Endodermal cell (in vitro differentiated cells): ENCODE results near the gene RHEB. TPM values are rescaled to one million over a fixed set of nuclear protein-coding genes. Genes with fewer than 3 reads are reported as not detected.

ENCODE experiments used
- DNase-seq: peaks from one replicate; pipeline ENCODE4 v3.0.0-alpha.2; 2017
- H3K27ac ChIP-seq: 2 replicates; pipeline ENCODE4 v1.5.1; 2013; ENCODE audit warnings: mild to moderate bottlenecking, low read depth, low read length, moderate library complexity
- H3K27me3 ChIP-seq: 2 replicates; pipeline ENCODE4 v1.6.1; 2013; ENCODE audit warnings: mild to moderate bottlenecking, low read length, moderate library complexity; ENCODE audit not compliant: insufficient read depth, control insufficient read depth, poor library complexity, severe bottlenecking
- H3K36me3 ChIP-seq: 2 replicates; pipeline ENCODE4 v1.7.0; 2013; ENCODE audit warnings: mild to moderate bottlenecking, low read length, moderate library complexity; ENCODE audit not compliant: control insufficient read depth, insufficient read depth
- H3K4me1 ChIP-seq: one replicate; pipeline ENCODE4 v1.7.0; 2013; ENCODE audit warnings: low read length; ENCODE audit not compliant: control insufficient read depth, insufficient read depth
- H3K4me3 ChIP-seq: 2 replicates; pipeline ENCODE4 v1.5.1; 2013; ENCODE audit warnings: mild to moderate bottlenecking, low read length, moderate library complexity
- H3K9ac ChIP-seq: 2 replicates; pipeline ENCODE4 v1.6.1; 2013; ENCODE audit warnings: mild to moderate bottlenecking, low read length, moderate library complexity; ENCODE audit not compliant: poor library complexity, severe bottlenecking; ENCODE audit errors: extremely low read depth
- H3K9me3 ChIP-seq: 2 replicates; pipeline ENCODE4 v1.6.1; 2013; ENCODE audit warnings: mild to moderate bottlenecking, low read length, moderate library complexity; ENCODE audit not compliant: control insufficient read depth
- H3K27ac Mint-ChIP-seq: 2 replicates; pipeline ENCODE4 v1.8.0; 2020; ENCODE audit warnings: mixed read lengths
- H3K27me3 Mint-ChIP-seq: 2 replicates; pipeline ENCODE4 v1.8.0; 2021; ENCODE audit warnings: mild to moderate bottlenecking, mixed read lengths; ENCODE audit not compliant: insufficient read depth
- H3K36me3 Mint-ChIP-seq: 2 replicates; pipeline ENCODE4 v1.8.0; 2020; ENCODE audit warnings: low read depth, mixed read lengths
- H3K4me1 Mint-ChIP-seq: 2 replicates; pipeline ENCODE4 v1.8.0; 2020; ENCODE audit warnings: mixed read lengths
- H3K4me3 Mint-ChIP-seq: 2 replicates; pipeline ENCODE4 v1.8.0; 2020; ENCODE audit warnings: mild to moderate bottlenecking, moderate library complexity, mixed read lengths
- H3K9me3 Mint-ChIP-seq: 2 replicates; pipeline ENCODE4 v1.8.0; 2020; ENCODE audit warnings: mild to moderate bottlenecking, mixed read lengths
- WGBS, 2 experiments: methylation state at CpG; one replicate each; pipeline versions ENCODE4 v1.1.5 to v1.1.7; 2013; ENCODE audit warnings: missing lambda C conversion rate in 2 of 2, mixed read lengths in 1 of 2; ENCODE audit not compliant: insufficient coverage in 1 of 2, insufficient read length in 1 of 2; 5-methylcytosine and 5-hydroxymethylcytosine counted together
- total RNA-seq, 2 donors: library from RNA; stranded (reverse); fragmentation: NEBNext Ultra II Directional in 1 of 2; extraction: Animal tissue kit (Norgen Biotek cat#: 25700) in 1 of 2; gene quantifications; 2 replicates in 1 of 2; 3 replicates in 1 of 2; pipeline ENCODE4 v1.2.1, GENCODE V29; 2021
- TF ChIP-seq, protein P1 (sequence below): fragments of 200-600 bp; sonication (generic); conservative IDR thresholded peaks from 2 replicates; pipeline ENCODE4 v1.5.0; 2021; ENCODE audit warnings: antibody characterized with exemption, mild to moderate bottlenecking

Gene RHEB
- total RNA-seq, 2 donors from 2014 or later, result 108 to 113 TPM

- no peak overlapping the region for H3K4me3 Mint-ChIP-seq
- Histone ChIP-seq H3K27me3 (no peaks in the 10 kb centered on the region), H3K4me1 (no peaks in the 10 kb centered on the region), H3K36me3 (no peaks in the 10 kb centered on the region), H3K9ac (no peak overlapping the region), H3K9me3 (peaks cover 5% of the 10 kb centered on the region), H3K4me3 (no peak overlapping the region), H3K27ac (no peak overlapping the region)
- TF ChIP-seq, protein P1, sequence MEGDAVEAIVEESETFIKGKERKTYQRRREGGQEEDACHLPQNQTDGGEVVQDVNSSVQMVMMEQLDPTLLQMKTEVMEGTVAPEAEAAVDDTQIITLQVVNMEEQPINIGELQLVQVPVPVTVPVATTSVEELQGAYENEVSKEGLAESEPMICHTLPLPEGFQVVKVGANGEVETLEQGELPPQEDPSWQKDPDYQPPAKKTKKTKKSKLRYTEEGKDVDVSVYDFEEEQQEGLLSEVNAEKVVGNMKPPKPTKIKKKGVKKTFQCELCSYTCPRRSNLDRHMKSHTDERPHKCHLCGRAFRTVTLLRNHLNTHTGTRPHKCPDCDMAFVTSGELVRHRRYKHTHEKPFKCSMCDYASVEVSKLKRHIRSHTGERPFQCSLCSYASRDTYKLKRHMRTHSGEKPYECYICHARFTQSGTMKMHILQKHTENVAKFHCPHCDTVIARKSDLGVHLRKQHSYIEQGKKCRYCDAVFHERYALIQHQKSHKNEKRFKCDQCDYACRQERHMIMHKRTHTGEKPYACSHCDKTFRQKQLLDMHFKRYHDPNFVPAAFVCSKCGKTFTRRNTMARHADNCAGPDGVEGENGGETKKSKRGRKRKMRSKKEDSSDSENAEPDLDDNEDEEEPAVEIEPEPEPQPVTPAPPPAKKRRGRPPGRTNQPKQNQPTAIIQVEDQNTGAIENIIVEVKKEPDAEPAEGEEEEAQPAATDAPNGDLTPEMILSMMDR, result no peak
- no peaks in the 10 kb centered on the region for H3K9me3 Mint-ChIP-seq
- 94 to 95% methylated on average over 7 of the region's 7 CpGs for WGBS, 2 experiments
- no peak overlapping the region for H3K27ac Mint-ChIP-seq
- no peak for DNase-seq
- no peaks in the 10 kb centered on the region for H3K4me1 Mint-ChIP-seq
- H3K27me3 Mint-ChIP-seq, result peaks cover 6% of the 10 kb centered on the region
- no peaks in the 10 kb centered on the region for H3K36me3 Mint-ChIP-seq
Observed at GRCh38 chr7:151549083-151549482, 29.4 kb upstream of the RHEB start.

GRCh38 chr7:151544183-151544582 lies 24.5 kb upstream of the RHEB start:
- H3K27me3 ChIP-seq, result no peaks in the 10 kb centered on the region
- Mint-ChIP-seq H3K27me3 (peaks cover 6% of the 10 kb centered on the region), H3K4me3 (no peak overlapping the region), H3K36me3 (no peaks in the 10 kb centered on the region), H3K4me1 (peaks cover under 1% of the 10 kb centered on the region), H3K27ac (no peak overlapping the region), H3K9me3 (no peaks in the 10 kb centered on the region)
- H3K4me1 ChIP-seq, result no peaks in the 10 kb centered on the region
- DNase-seq, result no peak
- H3K27ac ChIP-seq, result no peak overlapping the region
- no peaks in the 10 kb centered on the region for H3K36me3 ChIP-seq
- TF ChIP-seq, protein P1, result no peak
- H3K9ac ChIP-seq, result no peak overlapping the region
- H3K9me3 ChIP-seq, result no peaks in the 10 kb centered on the region
- no peak overlapping the region for H3K4me3 ChIP-seq

GRCh38 chr7:151542606-151543130 lies 23.0 kb upstream of the RHEB start:
- no peak overlapping the region for H3K27ac Mint-ChIP-seq
- Histone ChIP-seq H3K4me1 (no peaks in the 10 kb centered on the region), H3K4me3 (no peak overlapping the region), H3K9ac (no peak overlapping the region), H3K27me3 (no peaks in the 10 kb centered on the region), H3K36me3 (no peaks in the 10 kb centered on the region), H3K27ac (no peak overlapping the region), H3K9me3 (no peaks in the 10 kb centered on the region)
- H3K36me3 Mint-ChIP-seq, result no peaks in the 10 kb centered on the region
- 93% methylated on average over 6 of the region's 6 CpGs for WGBS, 2 experiments
- no peak for DNase-seq
- no peaks in the 10 kb centered on the region for H3K9me3 Mint-ChIP-seq
- TF ChIP-seq, protein P1, result no peak
- H3K4me3 Mint-ChIP-seq, result no peak overlapping the region
- peaks cover 6% of the 10 kb centered on the region for H3K27me3 Mint-ChIP-seq
- peaks cover 5% of the 10 kb centered on the region for H3K4me1 Mint-ChIP-seq
